ENCODE measurements around the gene OTUD3. TPM values are rescaled to one million over a fixed set of nuclear protein-coding genes. Genes with fewer than 3 reads are reported as not detected.
A peak's percentile ranks its signal among the peaks of the same experiment; 100 is the strongest.

OTUD3 gene
- total RNA-seq, 2 donors from 2014 or later = 11.7 to 23.2 TPM

DNA sequence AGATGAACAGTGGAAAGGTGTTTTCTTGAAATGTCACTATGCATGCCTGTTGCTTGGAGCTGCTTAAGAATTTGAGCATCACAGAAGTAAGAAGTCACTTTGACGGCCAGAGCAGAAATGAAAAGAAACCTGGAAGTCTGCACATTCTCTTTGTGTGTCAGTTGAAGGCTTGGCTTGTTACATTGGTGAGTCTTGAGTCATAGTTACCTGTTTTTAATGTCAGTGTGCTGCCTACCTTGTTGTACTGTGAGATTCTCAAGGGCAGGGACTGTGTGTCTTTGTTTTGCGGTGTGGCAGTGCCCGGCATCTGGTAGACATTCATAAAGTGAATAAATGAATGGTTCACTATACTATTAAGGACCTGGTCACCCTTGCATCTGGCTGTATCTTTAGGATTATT lies 9.9 kb downstream of the OTUD3 start:
- Mint-ChIP-seq H3K9me3 (no peaks in the 10 kb centered on the region), H3K27ac (peak overlapping the region in 1 of 2 donors; percentile 30), H3K36me3 (peaks cover 4 to 17% of the 10 kb centered on the region in 2 donors)
- ATAC-seq = no peak
- no peak for DNase-seq (ENCODE audit: low spot score in 2 of 2)

DNA sequence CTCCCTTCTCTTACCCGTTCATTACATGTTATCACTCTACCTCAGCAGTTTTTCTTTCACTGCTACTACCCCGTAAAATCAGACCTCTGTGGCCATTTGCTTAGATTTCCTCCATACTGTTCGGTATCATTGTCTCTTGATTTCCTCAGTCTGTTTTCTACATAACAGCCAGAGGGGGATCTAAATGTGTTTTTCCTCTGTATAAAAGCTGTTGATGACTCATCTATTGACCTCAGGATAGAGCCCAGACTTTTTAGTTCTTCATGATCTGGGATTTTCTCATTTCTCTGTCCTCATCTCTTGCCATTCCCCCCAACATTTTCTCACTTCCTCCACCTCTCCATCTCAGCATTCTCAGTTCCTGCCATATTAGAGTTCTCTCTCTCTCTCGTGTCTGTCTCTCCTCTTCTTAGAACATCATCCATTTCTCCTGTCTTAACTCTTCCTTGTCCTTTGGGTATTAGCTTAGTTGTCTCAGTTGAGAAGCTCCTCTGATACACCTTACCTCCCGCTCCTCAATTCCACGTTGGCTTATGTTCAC lies 10.5 kb downstream of the OTUD3 start:
- ATAC-seq = no peak
- H3K36me3 Mint-ChIP-seq = peaks cover 4 to 13% of the 10 kb centered on the region in 2 donors
- H3K27ac Mint-ChIP-seq = peak overlapping the region in 1 of 2 donors; percentile 58
- H3K9me3 Mint-ChIP-seq = no peaks in the 10 kb centered on the region
- DNase-seq (ENCODE audit: low spot score in 2 of 2) = no peak

DNA sequence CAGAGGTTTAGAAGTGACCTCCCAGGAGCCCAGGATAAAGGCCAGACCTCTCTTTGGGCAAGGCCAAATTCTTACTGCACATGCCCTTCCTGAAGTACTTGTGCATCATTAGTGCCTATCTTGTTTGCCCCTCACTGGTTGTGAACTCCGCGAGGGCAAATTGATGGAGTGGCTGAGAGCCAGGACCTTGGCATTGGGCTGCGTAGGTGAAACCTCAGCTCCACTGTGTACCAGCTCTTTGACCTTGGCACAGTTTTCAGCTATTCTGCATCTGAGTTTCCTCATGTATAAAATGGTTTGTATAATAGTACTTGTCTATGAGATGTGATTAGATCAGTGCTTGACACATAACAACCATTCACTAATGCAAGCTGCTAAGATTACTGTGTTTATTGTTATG lies 11.5 kb downstream of the OTUD3 start:
- ATAC-seq (no peak), DNase-seq (ENCODE audit: low spot score in 2 of 2) (no peak)
- H3K36me3 Mint-ChIP-seq = peaks cover 4 to 13% of the 10 kb centered on the region in 2 donors
- H3K9me3 Mint-ChIP-seq = no peaks in the 10 kb centered on the region
- H3K27ac Mint-ChIP-seq = no peak overlapping the region

DNA sequence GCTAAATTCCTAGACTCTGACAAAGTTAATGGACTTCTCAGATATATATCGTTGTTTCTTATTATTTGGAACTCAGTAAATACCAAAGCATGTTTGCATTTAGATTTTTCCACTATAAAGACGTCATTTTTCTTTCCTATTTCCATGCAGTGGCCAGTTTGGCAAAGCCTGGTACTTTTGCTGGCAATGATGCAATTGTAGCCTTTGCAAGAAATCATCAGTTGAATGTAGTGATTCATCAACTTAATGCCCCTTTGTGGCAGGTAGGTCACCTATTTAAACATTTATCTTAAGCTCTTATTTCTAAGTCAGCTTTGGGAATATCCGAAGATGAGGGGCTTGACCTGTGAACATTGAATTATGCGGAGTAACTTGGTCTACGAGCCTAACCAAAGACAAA lies 12.0 kb downstream of the OTUD3 start:
- Mint-ChIP-seq H3K36me3 (peaks cover 9 to 18% of the 10 kb centered on the region in 2 donors), H3K27ac (no peak overlapping the region)
- ATAC-seq = no peak

DNA sequence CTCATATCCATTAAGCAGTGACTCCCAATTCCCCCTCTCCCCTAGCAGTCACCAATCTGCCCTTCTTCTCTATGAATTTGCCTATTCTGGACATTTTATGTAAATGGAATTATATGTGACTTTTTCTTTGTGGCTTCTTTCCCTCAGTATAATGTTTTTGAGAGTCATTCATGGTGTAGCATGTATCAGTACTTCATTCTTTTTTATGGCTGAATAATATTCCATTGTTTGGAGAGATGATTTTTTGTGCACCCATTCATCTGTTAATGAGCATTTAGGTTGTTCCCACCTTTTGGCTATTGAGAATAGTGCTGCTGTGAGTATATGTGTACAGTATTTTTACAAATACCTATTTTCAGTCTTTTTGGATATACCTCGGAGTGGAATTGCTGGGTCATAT lies 19.5 kb downstream of the OTUD3 start:
- no peak for DNase-seq (ENCODE audit: low spot score in 2 of 2)
- ATAC-seq = no peak
- Mint-ChIP-seq H3K27ac (no peak overlapping the region), H3K36me3 (peaks cover 19 to 24% of the 10 kb centered on the region in 2 donors), H3K9me3 (no peaks in the 10 kb centered on the region)

More for the DNA sequence above, 12.0 kb downstream of the OTUD3 start:
- H3K9me3 Mint-ChIP-seq = no peaks in the 10 kb centered on the region
- DNase-seq (ENCODE audit: low spot score in 2 of 2) = no peak

DNA sequence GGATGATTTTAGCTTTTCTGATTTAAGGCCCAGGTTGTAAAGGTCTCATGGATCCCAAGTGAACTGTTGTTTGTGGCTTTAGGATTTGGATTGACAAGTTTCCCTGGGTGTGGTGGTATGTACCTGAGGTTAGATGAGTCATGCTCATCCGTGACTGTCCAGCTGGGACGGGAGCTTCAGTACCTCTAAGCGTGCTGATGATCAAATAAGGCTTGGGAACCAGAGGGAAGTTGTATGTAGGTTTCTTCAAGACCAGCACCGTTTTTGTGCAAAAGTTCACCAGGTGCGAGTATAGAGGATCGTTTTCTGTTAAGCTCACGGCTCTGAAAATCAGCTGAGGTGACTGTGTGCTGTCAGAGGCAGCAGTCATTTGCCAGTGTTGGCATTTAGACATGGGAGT lies 21.4 kb downstream of the OTUD3 start:
- H3K36me3 Mint-ChIP-seq = peaks cover 19 to 29% of the 10 kb centered on the region in 2 donors
- H3K9me3 Mint-ChIP-seq = no peaks in the 10 kb centered on the region

DNA sequence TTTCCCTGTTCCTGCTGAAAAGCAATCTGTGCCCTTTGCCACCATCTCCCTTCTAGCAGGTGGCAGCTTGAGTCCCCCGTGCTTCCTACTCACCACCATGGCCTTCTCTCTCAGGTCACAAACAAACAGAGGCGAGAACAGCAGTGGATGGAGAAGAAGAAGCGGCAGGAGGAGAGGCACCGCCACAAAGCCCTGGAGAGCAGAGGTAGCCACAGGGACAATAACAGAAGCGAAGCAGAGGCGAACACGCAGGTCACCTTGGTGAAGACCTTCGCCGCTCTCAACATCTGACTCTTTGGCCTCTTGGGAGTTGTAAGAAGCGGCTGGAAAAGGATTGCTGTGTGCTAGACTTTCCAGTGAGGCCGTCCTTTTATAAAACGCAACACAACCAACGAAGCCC lies 25.3 kb downstream of the OTUD3 start:
- Mint-ChIP-seq H3K9me3 (no peaks in the 10 kb centered on the region), H3K27ac (peak overlapping the region in 1 of 2 donors; percentile 4), H3K36me3 (peaks cover 4 to 6% of the 10 kb centered on the region in 2 donors)
- DNase-seq (ENCODE audit: low spot score in 2 of 2) = no peak
- no peak for ATAC-seq

More for the DNA sequence above, 21.4 kb downstream of the OTUD3 start:
- no peak for ATAC-seq
- no peak for DNase-seq (ENCODE audit: low spot score in 2 of 2)
- H3K27ac Mint-ChIP-seq = no peak overlapping the region

DNA sequence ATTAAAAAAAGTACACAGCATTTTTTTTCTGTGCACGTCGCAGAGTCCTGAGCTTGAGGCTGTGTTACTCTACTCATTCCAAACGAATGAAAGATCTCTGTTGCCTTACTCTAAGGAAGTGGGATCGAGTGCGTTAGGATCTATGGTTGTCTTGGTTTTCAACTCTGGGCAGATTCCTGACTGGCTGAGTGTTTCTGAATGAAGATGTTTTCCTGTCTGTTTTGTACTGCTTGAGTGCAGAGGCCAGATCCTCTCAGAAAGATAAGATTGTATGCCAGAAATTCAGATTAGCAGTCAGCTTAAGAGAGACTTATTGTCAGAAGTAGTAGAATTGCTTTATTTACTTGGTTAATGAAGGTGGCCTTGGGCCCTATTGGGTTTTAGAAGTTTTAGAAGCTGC lies 27.2 kb downstream of the OTUD3 start:
- Mint-ChIP-seq H3K27ac (no peak overlapping the region), H3K36me3 (peaks cover 4 to 6% of the 10 kb centered on the region in 2 donors), H3K9me3 (no peaks in the 10 kb centered on the region)
- ATAC-seq = no peak
- no peak for DNase-seq (ENCODE audit: low spot score in 2 of 2)

DNA sequence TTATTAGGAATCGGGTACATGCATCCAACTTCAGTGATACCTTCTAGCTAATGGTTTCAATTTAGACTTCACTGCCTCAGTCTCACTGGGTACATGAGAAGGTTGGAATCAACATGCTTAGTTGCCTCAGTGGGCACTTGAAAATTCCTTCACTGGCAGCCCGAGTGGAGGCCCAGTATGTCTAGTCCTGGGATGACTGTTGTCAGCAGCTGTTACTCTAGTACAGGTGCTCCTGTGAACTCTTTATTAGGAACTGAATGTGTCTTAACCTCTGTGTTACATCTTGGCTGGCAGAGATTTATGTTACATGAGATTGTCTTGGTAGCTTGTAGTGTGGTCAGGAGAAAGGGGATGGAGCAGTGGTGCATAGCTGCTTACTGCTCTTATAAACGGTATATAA lies 27.8 kb downstream of the OTUD3 start:
- ATAC-seq (no peak), DNase-seq (ENCODE audit: low spot score in 2 of 2) (no peak)
- H3K27ac Mint-ChIP-seq = peak overlapping the region in 1 of 2 donors; percentile 46
- no peaks in the 10 kb centered on the region for H3K9me3 Mint-ChIP-seq
- H3K36me3 Mint-ChIP-seq = peaks cover 2 to 6% of the 10 kb centered on the region in 2 donors

DNA sequence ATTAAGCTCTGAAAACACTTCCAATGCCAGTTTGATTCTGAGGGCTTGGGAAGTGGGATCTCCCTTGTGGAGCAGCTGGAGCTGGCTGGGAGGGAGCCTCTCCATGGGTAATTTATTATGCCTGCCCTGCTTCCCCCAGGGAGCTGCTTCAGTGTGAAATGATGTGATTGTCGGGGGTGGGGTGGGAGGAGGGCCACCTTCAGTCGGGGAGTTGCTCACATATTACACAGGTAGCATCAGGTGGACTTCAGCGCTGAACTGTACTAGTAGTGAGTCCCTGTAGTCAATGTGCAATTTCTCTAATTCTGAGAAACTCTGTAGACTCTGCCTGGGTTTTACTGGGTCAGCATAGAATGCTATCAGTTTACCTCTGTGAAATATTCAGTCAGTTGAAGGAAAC lies 28.5 kb downstream of the OTUD3 start:
- Mint-ChIP-seq H3K27ac (no peak overlapping the region), H3K36me3 (peaks cover 0 to 6% of the 10 kb centered on the region in 2 donors), H3K9me3 (no peaks in the 10 kb centered on the region)
- ATAC-seq (no peak), DNase-seq (ENCODE audit: low spot score in 2 of 2) (no peak)

DNA sequence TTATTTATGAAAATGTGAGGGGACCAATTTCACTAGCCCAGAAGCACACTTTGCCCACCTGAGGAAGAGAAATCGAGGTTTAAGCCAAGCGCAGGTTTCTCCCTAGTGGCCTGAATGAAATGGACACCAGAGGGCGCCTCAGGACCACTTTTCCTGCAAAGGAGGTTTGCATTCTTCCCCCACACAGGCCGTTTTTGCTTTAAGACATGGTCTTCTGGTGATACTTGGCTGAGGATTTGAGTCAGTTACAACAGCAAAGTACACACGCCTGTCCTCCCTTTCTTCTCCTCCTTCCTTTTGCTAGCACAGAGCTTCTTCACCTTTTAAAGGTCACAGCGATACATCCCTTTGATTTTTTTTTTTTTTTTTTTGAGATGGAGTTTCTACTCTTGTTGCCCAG lies 35.9 kb downstream of the OTUD3 start:
- no peaks in the 10 kb centered on the region for H3K9me3 Mint-ChIP-seq
- peak in 1 of 2 donors; percentile 84 for DNase-seq (ENCODE audit: low spot score in 2 of 2)
- H3K36me3 Mint-ChIP-seq = no peaks in the 10 kb centered on the region
- peak; percentile 81 to 82 for ATAC-seq
- H3K27ac Mint-ChIP-seq = no peak overlapping the region

DNA sequence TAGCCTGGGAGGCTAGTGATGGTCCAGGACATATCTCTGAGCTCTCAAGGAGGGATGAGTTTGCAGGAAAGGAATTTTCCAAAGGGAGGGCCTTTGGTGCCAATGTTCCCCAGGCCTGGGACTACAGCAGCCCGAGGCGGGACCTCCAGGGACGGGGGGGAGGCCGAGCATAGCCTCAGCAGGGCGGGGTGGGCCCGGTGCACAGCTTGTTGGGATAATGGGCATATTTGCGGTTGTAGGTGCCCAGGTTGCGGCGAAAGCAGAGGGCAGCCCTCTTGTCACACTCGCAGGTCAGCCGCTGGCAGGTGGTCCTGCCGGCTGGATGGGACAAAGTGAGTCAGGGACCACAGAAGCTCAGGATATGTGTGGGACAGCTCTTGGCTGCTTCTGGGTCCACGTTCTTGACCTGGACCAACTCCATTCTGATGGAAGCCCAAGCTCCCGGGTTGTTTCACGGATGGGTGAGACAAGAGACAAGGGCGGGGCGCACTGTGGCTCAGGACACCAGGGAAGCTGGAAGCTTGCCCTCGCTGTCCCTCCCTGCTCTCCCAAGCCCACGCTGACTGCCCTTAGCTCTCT lies 38.0 kb downstream of the OTUD3 start:
- H3K36me3 Mint-ChIP-seq = no peaks in the 10 kb centered on the region
- ATAC-seq = no peak
- no peak for DNase-seq (ENCODE audit: low spot score in 2 of 2)
- no peak overlapping the region for H3K27ac Mint-ChIP-seq
- no peaks in the 10 kb centered on the region for H3K9me3 Mint-ChIP-seq

DNA sequence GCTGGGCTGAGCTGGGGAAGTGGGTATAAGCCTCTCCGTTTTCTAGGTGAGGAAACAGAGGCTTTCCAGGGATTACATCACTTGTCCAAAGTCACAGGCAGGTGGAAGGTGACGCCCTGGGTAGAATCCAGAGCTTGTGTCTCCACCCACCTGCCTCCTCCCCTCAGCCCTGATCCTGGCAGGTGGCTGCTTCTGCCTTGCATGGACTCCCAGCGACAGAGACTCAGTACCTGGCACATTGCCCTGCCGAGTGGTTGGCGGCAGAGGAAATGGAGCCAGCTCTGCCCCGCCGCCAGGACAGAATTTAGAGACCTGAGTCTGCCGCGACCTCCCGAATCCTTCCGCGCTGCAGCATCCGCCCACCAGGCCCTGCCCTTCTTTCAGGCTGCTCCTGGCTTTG lies 39.1 kb downstream of the OTUD3 start:
- no peaks in the 10 kb centered on the region for H3K9me3 Mint-ChIP-seq
- H3K36me3 Mint-ChIP-seq = no peaks in the 10 kb centered on the region
- ATAC-seq (no peak), DNase-seq (ENCODE audit: low spot score in 2 of 2) (no peak)
- no peak overlapping the region for H3K27ac Mint-ChIP-seq

DNA sequence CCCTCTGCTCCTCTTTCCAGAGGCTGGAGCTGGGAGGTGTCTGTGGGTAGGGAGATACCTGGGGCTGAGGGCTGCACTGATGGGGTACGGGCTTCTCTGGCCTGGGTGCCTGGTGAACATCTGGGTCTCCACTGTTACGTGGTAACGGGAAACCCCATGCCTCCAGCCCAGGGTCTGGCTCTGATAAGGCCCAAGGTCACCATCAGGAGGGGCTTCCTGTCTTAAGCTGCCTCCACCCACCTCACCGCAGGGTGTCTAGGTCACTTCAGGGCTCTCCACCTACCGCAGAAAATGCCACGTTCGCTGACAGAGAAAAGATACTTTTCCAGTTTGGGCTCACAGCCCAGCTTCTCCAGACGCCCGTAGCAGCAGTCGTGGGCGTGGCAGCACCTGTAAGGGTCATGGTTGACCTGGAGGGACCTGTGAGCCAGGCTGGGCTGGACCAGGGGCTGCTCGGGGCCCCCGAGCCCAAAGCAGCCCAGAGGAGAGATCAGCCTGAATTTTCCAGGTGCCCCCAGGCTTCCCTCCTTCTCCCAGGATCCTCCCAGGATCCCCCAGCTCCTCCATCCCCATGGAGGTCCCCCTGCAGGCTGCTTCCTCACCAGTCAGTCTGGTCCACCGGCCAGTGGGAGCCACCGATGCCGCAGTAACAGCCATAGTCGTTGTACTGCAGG lies 40.0 kb downstream of the OTUD3 start:
- DNase-seq (ENCODE audit: low spot score in 2 of 2) = no peak
- H3K27ac Mint-ChIP-seq = no peak overlapping the region
- no peaks in the 10 kb centered on the region for H3K9me3 Mint-ChIP-seq
- no peak for ATAC-seq
- H3K36me3 Mint-ChIP-seq = no peaks in the 10 kb centered on the region

DNA sequence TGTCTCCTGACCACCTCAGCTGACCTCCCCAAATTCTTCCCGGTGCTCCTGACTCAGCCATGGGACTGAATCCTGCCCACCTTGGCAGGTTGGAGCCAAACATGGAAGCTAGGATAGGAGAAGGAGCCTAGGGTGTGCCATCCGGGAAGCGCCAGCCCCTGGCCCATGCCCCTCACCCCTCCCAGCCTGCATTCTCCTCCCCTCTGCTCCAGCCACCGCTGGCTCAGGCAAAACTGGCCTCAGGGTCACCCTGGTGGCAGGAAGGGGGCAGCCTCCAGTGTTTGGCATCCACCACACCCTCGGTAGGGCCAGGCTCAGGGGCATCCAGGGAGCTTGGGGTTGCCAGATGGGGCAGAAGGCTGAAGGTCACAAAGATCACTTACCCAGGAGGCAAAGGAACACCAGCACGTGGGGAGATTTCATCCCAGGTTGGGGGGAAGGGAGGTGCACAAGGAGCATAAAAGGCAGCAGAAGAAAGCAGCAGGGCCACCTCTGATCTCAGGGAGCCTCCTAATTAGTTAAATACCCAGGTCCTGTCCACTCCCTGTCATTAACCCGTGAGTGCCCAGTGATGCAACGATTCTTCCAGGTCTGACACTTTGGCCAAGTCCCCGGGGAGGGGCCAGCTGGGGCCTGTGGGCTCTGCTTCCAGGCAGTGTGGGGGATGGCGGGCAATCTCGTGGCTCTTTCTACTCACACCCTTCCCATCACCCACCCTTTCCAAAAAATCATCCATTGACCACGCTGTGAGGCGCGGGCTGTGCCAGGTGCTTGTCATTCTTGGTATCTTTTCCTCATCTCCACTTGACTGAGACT lies 41.1 kb downstream of the OTUD3 start, which contains the start of gene PLA2G2E:
PLA2G2E (minus strand) TSS at position 481 of the 816 bp plus-strand sequence; CDS start at position 423, 58 bp downstream.
- no peaks in the 10 kb centered on the region for H3K36me3 Mint-ChIP-seq
- no peak for ATAC-seq
- no peak within 1 kb of the TSS for H3K27ac Mint-ChIP-seq
- no peaks in the 10 kb centered on the region for H3K9me3 Mint-ChIP-seq
- DNase-seq (ENCODE audit: low spot score in 2 of 2) = no peak

DNA sequence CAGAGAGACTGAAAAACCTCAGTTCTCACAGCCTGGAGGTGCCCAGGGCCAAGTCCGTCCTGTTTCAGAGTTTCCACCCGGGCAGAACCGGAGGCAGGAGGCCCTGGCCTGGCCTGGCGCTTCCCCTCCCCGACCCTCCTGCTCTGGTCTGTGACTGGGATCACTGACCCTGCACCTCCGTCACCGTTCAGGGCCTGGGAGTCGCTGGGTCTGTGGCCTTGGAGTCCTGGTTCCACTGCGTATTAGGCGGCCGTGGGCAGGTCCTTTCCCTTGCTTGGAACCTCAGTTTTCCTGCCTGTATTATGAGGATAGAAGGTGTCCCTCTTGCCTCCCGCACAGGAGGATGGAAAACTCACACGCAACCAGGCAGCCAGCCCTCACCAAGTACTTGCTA lies 41.8 kb downstream of the OTUD3 start:
- no peaks in the 10 kb centered on the region for H3K9me3 Mint-ChIP-seq
- H3K36me3 Mint-ChIP-seq = no peaks in the 10 kb centered on the region
- no peak for ATAC-seq
- H3K27ac Mint-ChIP-seq = no peak overlapping the region
- no peak for DNase-seq (ENCODE audit: low spot score in 2 of 2)
